Measurements from ENCODE around the gene PPME1.

PPME1 gene

DNA sequence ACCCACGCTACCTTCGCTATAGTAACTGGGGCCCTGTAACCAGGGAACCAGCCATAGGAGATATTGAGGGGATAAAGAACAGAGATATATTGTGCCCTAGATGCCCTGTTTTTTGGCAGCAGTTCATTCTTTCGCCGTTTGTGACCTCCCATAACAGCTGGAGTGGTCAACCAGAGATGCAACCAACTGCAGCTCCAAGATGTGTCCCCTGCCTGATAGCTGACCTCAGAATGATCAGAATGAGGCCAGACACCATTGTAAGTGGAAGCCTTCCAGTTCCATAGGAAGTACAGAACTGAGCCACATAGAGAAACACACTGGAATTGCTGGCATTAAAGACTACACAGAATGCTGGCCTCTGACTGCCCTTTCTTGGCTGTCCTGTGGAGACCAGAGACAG, 101.2 kb downstream of the PPME1 start:
- Mint-ChIP-seq H3K36me3 (no peaks in the 10 kb centered on the region), H3K9me3 (no peaks in the 10 kb centered on the region), H3K4me3 (no peak overlapping the region), H3K4me1 (no peaks in the 10 kb centered on the region), H3K27ac (no peak overlapping the region), H3K27me3 (peaks cover 45% of the 10 kb centered on the region)
- ATAC-seq, result no peak

DNA sequence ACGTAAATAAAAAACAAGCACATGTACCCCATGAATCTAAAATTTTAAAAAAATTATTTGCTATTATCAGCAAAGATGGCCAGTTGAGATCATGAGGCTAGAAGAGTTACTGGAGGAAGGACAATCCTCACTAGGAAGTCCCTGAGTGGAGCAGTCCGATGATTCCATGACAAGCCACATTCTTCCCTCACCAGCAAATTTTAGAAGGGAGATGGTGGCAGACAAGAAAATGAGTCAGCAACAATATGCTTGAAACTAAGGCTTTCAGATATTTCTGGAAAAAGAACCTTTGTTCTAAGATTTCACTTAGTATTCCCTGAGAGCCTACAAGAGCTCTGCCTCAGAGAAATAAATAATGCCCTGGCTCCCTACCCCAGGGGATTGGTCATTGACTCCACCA, 105.5 kb downstream of the PPME1 start:
- Mint-ChIP-seq H3K9me3 (no peaks in the 10 kb centered on the region), H3K27ac (no peak overlapping the region), H3K27me3 (peaks cover 24% of the 10 kb centered on the region), H3K36me3 (no peaks in the 10 kb centered on the region), H3K4me3 (no peak overlapping the region), H3K4me1 (no peaks in the 10 kb centered on the region)
- no peak for ATAC-seq

DNA sequence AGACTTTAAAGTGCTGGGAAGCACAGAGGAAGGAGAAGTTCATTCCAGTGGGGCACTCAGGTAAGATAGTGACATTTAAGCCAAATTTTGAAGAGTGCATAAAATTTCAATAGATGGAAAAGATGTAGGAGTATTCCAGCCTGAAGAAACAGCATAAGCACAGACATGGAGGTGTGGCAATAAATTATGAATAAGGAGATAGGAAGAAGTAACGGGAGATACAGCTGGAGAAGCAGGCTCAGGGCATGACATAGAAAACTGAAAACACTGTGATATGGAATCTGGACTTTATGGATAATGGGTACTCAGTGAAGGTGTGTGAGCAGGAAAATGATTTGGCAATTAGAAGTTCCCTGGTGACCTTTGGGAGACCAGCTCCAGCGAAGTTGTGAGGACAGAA, 107.0 kb downstream of the PPME1 start:
- peaks cover 13% of the 10 kb centered on the region for H3K27me3 Mint-ChIP-seq
- no peaks in the 10 kb centered on the region for H3K4me1 Mint-ChIP-seq
- no peak overlapping the region for H3K4me3 Mint-ChIP-seq
- H3K27ac Mint-ChIP-seq, result no peak overlapping the region
- H3K9me3 Mint-ChIP-seq, result no peaks in the 10 kb centered on the region
- H3K36me3 Mint-ChIP-seq, result no peaks in the 10 kb centered on the region
- no peak for ATAC-seq

DNA sequence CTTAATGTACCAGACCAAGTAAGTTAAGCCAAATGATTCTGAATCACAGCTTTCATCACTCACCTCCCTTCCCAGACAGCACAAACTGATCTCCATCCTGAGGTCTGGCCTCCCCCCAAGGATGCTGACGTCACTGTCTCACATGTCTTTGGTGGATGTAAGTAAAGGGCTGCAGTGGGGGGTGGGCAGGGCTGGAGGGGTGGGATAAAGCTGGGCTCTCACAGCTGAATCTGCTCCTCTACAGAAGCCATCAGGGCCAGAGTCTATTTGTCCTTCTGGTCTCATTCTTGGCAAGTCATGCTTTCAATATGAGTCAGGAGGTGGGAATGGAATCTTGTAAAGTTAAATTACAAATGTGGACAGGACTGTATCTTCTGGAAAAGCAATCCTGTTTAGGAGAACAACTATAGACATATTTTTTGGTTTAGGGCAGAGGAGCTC, 107.7 kb downstream of the PPME1 start:
- Mint-ChIP-seq H3K4me3 (no peak overlapping the region), H3K27me3 (peaks cover 9% of the 10 kb centered on the region), H3K4me1 (no peaks in the 10 kb centered on the region), H3K9me3 (no peaks in the 10 kb centered on the region), H3K27ac (no peak overlapping the region), H3K36me3 (no peaks in the 10 kb centered on the region)
- ATAC-seq, result no peak

DNA sequence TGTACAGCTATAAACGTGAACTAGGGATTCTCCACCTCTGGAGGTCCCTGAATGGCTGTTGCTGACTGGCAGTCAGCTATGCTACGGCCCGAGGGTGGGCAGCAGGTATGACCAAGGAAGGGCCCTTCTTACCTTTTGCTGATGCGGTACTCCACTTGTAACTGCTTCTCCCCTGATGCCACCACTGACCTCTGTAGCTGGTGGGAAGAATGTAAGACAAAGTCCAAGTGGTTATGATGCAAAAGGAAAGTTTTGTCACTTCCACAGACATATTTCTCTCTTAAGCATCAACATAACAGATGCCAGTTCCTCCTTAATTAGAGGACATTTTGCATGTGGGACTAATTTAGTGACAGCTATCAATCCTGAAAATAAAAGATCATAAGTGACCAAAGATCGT, 108.2 kb downstream of the PPME1 start:
- no peak overlapping the region for H3K27ac Mint-ChIP-seq
- H3K36me3 Mint-ChIP-seq, result no peaks in the 10 kb centered on the region
- no peak overlapping the region for H3K4me3 Mint-ChIP-seq
- no peaks in the 10 kb centered on the region for H3K9me3 Mint-ChIP-seq
- H3K4me1 Mint-ChIP-seq, result no peaks in the 10 kb centered on the region
- ATAC-seq, result no peak
- H3K27me3 Mint-ChIP-seq, result peaks cover 9% of the 10 kb centered on the region

DNA sequence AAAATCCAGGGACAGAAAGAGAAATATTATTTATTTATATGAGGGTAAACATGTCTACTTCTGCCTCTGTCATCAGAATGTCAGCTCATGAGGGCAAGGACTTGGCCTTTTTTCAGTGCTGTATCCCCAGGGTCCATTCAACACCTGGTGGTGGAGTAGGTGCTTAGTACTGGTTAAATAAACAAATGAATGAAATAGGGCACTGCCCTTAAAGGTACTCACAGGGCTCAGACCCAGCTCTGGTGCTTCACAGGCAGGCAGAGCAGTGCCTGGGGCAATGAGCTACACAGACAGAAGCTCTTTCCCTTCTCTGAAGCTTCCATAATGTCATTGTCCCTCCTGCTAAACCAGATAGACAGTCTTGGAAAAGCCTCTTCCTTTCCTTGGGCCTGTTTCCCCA, 109.4 kb downstream of the PPME1 start:
- peaks cover 4% of the 10 kb centered on the region for H3K27me3 Mint-ChIP-seq
- no peak overlapping the region for H3K27ac Mint-ChIP-seq
- H3K4me3 Mint-ChIP-seq, result no peak overlapping the region
- ATAC-seq, result no peak
- H3K9me3 Mint-ChIP-seq, result no peaks in the 10 kb centered on the region
- no peaks in the 10 kb centered on the region for H3K36me3 Mint-ChIP-seq
- H3K4me1 Mint-ChIP-seq, result no peaks in the 10 kb centered on the region

DNA sequence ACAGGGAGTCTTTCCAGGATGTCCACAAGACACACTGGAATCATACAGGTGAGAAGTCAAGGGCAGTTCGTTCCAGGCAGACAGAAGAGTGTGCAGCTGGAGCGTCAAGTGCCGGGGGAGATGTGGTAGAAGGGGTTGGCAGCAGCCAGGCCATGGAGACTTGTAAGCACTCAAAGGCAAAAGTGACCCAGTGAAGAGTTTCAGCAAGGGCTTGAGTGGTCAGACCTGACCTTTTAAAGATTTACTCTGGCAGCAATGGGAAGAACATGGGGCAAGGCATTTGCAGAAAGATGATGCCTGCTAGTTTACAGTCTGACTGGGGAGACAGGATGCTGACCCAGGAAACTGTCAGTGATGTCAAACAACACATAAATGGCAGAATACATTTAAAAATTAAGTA, 111.3 kb downstream of the PPME1 start:
- H3K4me3 Mint-ChIP-seq, result no peak overlapping the region
- ATAC-seq, result no peak
- no peaks in the 10 kb centered on the region for H3K9me3 Mint-ChIP-seq
- no peaks in the 10 kb centered on the region for H3K4me1 Mint-ChIP-seq
- no peaks in the 10 kb centered on the region for H3K36me3 Mint-ChIP-seq
- H3K27me3 Mint-ChIP-seq, result no peaks in the 10 kb centered on the region
- H3K27ac Mint-ChIP-seq, result no peak overlapping the region

DNA sequence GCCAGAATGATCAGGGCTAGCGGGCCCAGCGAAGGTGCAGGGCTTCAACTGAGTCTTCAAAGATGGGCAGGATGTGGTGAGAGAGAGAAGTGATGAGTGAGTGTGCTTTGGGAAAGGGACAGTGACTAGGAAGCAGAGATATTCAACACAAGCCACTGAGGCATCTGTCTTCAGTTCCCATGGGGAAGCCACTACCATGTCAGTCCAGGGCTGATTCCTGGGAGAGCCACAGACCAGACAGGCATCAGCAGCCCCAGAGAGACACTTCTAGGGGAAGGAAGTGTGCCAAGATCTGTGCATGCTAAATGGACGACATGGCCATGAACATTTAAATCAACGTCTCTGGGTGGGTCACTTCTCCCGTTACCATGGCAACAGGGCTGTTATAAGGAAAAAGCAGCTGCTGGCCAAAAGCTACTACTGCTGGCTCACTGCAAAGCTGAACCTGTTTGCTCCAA, 111.9 kb downstream of the PPME1 start:
- H3K4me1 Mint-ChIP-seq, result no peaks in the 10 kb centered on the region
- no peak for ATAC-seq
- H3K27ac Mint-ChIP-seq, result no peak overlapping the region
- H3K9me3 Mint-ChIP-seq, result no peaks in the 10 kb centered on the region
- no peaks in the 10 kb centered on the region for H3K27me3 Mint-ChIP-seq
- H3K36me3 Mint-ChIP-seq, result no peaks in the 10 kb centered on the region
- no peak overlapping the region for H3K4me3 Mint-ChIP-seq

DNA sequence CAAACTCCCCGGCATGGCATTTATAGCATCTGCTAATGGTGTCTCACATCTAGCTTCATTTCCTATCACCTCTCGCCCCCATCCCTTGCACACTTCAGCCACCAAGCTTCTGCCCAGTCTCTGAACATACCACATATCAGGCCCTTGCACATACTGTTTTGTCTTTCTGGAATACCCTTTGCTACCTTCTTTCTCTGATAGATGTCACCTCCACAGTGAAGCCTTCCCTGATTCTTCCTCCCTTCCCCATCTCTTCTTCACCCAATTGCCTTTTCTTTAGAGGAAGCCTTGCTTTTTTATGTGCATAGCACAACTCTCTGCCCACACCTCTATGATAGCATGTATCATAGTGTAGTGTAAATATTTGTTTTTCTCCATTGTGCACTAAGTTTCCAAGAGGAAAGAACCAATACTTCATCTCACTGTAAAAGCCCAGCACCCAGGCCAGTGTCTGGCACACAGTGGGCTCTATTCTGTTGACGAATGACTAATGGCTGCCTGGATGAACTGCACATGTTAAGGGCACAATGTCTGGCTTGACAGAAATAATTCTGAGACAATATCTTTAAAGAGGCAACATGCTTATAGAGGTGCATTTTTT, 112.6 kb downstream of the PPME1 start:
- H3K4me3 Mint-ChIP-seq, result no peak overlapping the region
- H3K27ac Mint-ChIP-seq, result no peak overlapping the region
- H3K36me3 Mint-ChIP-seq, result no peaks in the 10 kb centered on the region
- no peaks in the 10 kb centered on the region for H3K9me3 Mint-ChIP-seq
- no peaks in the 10 kb centered on the region for H3K4me1 Mint-ChIP-seq
- no peaks in the 10 kb centered on the region for H3K27me3 Mint-ChIP-seq
- ATAC-seq, result no peak

DNA sequence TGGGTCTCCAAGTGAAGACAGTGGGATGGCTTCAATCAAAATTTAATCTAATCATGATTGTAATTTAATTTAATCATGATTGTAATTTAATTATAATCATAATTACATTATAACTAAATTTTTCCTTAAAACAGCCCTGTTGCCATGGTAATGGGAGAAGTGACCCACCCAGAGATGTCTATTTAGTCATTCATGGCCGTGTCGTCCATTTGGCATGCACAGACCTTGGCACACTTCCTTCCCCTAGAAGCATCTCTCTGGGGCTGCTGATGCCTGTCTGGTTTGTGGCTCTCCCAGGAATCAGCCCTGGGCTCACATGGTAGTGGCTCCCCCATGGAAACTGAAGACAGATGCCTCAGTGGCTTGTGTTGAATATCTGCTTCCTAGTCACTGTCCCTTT, 113.4 kb downstream of the PPME1 start:
- no peaks in the 10 kb centered on the region for H3K36me3 Mint-ChIP-seq
- no peak for ATAC-seq
- H3K4me3 Mint-ChIP-seq, result no peak overlapping the region
- H3K4me1 Mint-ChIP-seq, result no peaks in the 10 kb centered on the region
- no peaks in the 10 kb centered on the region for H3K27me3 Mint-ChIP-seq
- no peaks in the 10 kb centered on the region for H3K9me3 Mint-ChIP-seq
- no peak overlapping the region for H3K27ac Mint-ChIP-seq

DNA sequence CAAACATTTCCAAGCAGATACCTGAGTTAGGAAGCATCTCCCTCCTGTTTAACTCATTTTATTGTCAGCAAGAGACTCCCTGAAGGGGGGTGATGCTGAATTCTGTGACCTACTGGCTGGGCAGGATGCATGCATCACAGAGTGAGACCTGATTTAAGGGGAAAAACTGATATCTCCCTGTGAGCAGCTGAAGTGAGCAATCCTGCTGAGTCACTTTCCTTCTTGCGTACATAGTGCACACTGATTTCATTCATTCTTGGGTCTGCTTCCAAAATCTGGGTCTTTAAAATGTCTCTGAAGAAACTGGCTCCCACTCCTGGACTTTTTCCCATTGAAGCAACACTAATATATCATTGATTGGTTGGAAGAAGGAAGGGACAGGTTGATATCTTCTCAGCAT, 117.1 kb downstream of the PPME1 start:
- Mint-ChIP-seq H3K9me3 (no peaks in the 10 kb centered on the region), H3K4me3 (no peak overlapping the region), H3K4me1 (no peaks in the 10 kb centered on the region), H3K36me3 (no peaks in the 10 kb centered on the region), H3K27ac (no peak overlapping the region), H3K27me3 (peaks cover 14% of the 10 kb centered on the region)
- ATAC-seq, result no peak

DNA sequence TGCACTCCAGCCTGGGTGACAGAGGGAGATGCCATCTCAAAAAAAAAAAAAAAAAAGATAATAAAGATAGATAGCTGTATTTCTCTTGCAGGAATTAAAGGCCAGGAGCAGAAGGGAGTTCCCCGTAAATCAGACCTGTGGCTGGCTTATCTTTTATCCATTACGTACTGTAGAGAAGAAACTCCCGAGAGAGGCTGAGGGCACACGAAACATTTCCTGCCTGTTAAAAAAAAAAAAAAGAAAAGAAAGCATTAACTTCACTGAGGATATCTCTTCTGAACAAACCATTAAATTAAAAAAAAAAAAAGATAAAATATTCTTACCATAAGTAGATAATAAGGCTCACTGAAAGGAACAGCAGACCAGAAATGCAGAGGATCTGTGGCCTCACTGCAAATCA, 117.8 kb downstream of the PPME1 start:
- H3K27me3 Mint-ChIP-seq, result peaks cover 21% of the 10 kb centered on the region
- H3K27ac Mint-ChIP-seq, result no peak overlapping the region
- no peak overlapping the region for H3K4me3 Mint-ChIP-seq
- H3K9me3 Mint-ChIP-seq, result peaks cover under 1% of the 10 kb centered on the region
- H3K4me1 Mint-ChIP-seq, result no peaks in the 10 kb centered on the region
- peaks cover under 1% of the 10 kb centered on the region for H3K36me3 Mint-ChIP-seq
- no peak for ATAC-seq

DNA sequence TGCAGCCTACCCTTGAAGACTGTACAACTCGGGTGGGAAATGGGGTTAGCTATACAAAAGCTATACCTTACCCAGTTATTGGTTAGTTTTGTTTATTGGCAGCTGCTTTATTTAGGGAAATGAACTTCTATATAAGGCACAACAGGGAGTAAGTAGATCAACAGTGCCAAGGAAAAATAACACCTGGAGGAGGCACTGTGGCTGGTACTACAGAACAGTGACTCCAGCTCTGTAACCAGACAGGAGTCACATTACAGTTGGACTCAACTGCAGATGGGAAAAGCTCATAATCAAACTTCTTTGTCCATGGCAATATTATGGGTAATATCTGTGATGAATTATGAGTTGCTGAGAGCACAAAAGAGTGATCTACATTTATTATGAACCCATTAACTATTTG, 126.4 kb downstream of the PPME1 start:
- H3K36me3 Mint-ChIP-seq, result peaks cover 5% of the 10 kb centered on the region

DNA sequence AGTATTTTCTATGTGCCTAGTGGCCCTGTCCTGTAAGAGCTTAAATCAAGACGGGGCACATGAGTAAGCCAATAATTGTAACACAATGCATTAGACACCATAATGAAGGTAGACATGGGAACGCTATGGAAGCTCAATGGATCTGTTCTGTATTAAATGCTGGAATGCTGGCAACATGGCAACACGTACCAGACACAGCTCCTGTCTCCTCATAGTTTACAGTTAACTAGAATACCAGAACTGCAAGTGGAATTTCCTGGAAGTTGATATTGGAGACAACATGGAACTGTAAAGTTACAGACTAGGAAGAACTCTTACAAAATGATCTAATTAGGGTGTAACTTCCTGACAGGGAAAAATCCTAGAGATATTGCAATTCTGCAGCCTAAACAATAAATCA, 127.9 kb downstream of the PPME1 start:
- no peak for ATAC-seq
- peaks cover 3% of the 10 kb centered on the region for H3K36me3 Mint-ChIP-seq
- H3K9me3 Mint-ChIP-seq, result peaks cover 2% of the 10 kb centered on the region
- H3K4me1 Mint-ChIP-seq, result no peaks in the 10 kb centered on the region
- no peak overlapping the region for H3K27ac Mint-ChIP-seq
- H3K4me3 Mint-ChIP-seq, result no peak overlapping the region
- peaks cover 61% of the 10 kb centered on the region for H3K27me3 Mint-ChIP-seq

More for the DNA sequence above, 126.4 kb downstream of the PPME1 start:
- H3K4me3 Mint-ChIP-seq, result no peak overlapping the region
- H3K27me3 Mint-ChIP-seq, result peaks cover 62% of the 10 kb centered on the region
- H3K27ac Mint-ChIP-seq, result no peak overlapping the region
- no peaks in the 10 kb centered on the region for H3K4me1 Mint-ChIP-seq
- peaks cover 3% of the 10 kb centered on the region for H3K9me3 Mint-ChIP-seq
- no peak for ATAC-seq
